ENCODE results near the gene ZNF474. TPM values are rescaled to one million over a fixed set of nuclear protein-coding genes. Genes with fewer than 3 reads are reported as not detected.

The ZNF474 gene
- total RNA-seq, 4 donors from 2014 or later = not detected

DNA sequence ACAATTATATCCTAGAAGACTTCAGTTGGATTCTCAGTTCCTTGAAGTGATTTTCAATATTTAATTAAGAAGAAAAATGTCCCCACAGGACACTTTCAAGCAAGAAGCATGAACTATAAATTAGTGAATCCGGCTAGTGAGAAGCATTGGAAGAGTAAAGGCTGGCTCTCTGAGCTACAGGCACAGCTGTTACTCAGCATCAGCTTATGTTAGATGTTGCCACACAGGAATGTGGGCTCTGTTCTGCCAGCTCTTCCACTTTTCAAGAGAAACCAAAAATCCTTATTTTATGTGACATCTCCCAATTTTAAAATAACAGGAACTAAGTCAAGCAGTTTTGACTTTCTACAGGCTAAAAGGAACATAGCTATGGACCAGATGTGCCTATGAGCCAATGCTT lies 14.9 kb downstream of the ZNF474 start:
- Histone ChIP-seq H3K4me1 (peaks cover 0 to 1% (median under 1%) of the 10 kb centered on the region in 4 donors), H3K27me3 (no peaks in the 10 kb centered on the region), H3K9me3 (no peaks in the 10 kb centered on the region), H3K36me3 (no peaks in the 10 kb centered on the region), H3K27ac (no peak overlapping the region), H3K4me3 (no peak overlapping the region)
- 59 to 83% methylated on average over 1 of the region's 1 CpG for WGBS, 2 donors (ENCODE audit: low coverage in 1 of 2)
- in situ Hi-C loops (cut with MboI; ENCODE audit: low pct_ligation_motif_present in 1 of 4, low pct_unique_long_range_greater_than_20kb in 1 of 4, low sequenced_read_pairs in 3 of 4) (no loop called here), intact Hi-C loops (cut with DNase I; ENCODE audit: low total_unique reads) (no loop called here)
- no peak for DNase-seq
- no peak for TF ChIP-seq EP300 (IDR thresholded peaks at IDR 0.05; ENCODE audit: low read depth)

DNA sequence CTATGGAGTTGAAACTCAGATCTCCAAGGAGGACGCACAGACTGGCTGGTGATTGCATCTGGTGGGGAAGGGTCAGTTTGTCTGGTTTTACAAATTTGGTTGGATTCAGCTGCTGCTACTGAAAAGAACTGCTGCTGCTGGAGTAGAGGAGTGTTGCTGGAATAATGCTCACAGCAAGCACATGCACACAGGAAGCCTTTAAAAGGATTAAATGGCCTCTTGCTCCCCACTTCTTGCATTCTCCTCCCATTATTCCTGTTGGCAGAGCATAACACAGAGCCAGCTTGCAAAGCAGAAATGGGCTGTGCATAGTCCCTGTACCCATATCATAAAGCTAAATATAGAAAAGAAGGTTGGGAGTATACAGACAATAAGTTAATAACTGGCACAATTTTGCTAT lies 16.6 kb downstream of the ZNF474 start:
- no peak for TF ChIP-seq POLR2A (IDR thresholded peaks at IDR 0.05)
- TF ChIP-seq, protein P1, sequence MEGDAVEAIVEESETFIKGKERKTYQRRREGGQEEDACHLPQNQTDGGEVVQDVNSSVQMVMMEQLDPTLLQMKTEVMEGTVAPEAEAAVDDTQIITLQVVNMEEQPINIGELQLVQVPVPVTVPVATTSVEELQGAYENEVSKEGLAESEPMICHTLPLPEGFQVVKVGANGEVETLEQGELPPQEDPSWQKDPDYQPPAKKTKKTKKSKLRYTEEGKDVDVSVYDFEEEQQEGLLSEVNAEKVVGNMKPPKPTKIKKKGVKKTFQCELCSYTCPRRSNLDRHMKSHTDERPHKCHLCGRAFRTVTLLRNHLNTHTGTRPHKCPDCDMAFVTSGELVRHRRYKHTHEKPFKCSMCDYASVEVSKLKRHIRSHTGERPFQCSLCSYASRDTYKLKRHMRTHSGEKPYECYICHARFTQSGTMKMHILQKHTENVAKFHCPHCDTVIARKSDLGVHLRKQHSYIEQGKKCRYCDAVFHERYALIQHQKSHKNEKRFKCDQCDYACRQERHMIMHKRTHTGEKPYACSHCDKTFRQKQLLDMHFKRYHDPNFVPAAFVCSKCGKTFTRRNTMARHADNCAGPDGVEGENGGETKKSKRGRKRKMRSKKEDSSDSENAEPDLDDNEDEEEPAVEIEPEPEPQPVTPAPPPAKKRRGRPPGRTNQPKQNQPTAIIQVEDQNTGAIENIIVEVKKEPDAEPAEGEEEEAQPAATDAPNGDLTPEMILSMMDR (IDR thresholded peaks at IDR 0.05) = no peak
- TF ChIP-seq POLR2AphosphoS5 (IDR thresholded peaks at IDR 0.05) = no peak
- TF ChIP-seq EP300 (IDR thresholded peaks at IDR 0.05; ENCODE audit: low read depth) = no peak
- no peaks in the 10 kb centered on the region for H3K9me3 ChIP-seq
- WGBS, 2 donors (ENCODE audit: low coverage in 1 of 2) = 84% methylated on average over 1 of the region's 1 CpG; no CpG with 5 or more reads in 1 of the 2 donors
- DNase-seq = no peak
- peaks cover 0 to 8% (median 3%) of the 10 kb centered on the region in 4 donors for H3K4me1 ChIP-seq
- intact Hi-C loops (cut with DNase I; ENCODE audit: low total_unique reads) (no loop called here), in situ Hi-C loops (cut with MboI; ENCODE audit: low pct_ligation_motif_present in 1 of 4, low pct_unique_long_range_greater_than_20kb in 1 of 4, low sequenced_read_pairs in 3 of 4) (no loop called here)
- H3K36me3 ChIP-seq = no peaks in the 10 kb centered on the region
- no peaks in the 10 kb centered on the region for H3K27me3 ChIP-seq
- H3K27ac ChIP-seq = no peak overlapping the region
- no peak overlapping the region for H3K4me3 ChIP-seq

DNA sequence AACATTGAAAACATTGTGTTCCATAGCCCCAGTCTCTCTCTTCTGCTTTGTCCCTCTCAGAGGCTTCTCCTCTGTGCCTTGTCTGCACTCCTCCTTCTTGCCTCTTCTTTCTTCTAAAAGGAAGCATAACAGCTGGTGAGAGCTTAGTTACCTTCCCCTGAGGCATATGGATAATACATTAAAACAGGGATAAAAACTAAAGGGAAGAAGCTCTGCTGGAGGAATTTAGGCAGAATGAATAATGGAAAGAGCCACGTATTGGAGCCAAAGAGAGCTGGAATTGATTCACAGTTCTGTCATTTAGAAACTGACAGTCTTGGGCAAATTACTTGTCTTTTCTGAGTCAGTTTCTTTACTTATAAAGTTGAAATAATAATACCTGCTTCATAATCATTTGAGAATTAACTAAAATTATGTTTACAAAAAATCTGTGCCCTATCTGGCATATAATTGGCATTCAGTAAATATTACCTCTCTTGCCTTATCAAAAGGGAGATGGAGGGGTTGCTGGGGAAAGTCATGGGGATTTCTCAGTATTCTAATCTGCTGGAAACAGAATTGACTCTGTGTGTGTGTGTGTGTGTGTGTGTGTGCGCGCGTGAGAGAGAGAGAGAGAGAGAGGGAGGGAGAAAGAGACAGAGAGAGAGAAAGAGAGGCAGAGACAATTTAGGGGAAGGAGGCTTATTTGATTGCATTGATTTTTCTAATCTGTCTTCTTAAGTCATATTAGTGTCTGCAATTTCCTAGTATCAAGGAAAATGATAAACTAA lies 20.2 kb downstream of the ZNF474 start:
- TF ChIP-seq, protein P1 (IDR thresholded peaks at IDR 0.05) = no peak
- TF ChIP-seq EP300 (IDR thresholded peaks at IDR 0.05; ENCODE audit: low read depth) (no peak), POLR2A (IDR thresholded peaks at IDR 0.05) (no peak), POLR2AphosphoS5 (IDR thresholded peaks at IDR 0.05) (no peak)
- DNase-seq = no peak
- Histone ChIP-seq H3K4me3 (no peak overlapping the region), H3K27ac (peak overlapping the region in 3 of 4 donors; percentile 26 to 54 (median 34)), H3K4me1 (peaks cover 0 to 22% (median 3%) of the 10 kb centered on the region in 4 donors), H3K36me3 (no peaks in the 10 kb centered on the region), H3K27me3 (no peaks in the 10 kb centered on the region), H3K9me3 (no peaks in the 10 kb centered on the region)
- in situ Hi-C loops (cut with MboI; ENCODE audit: low pct_ligation_motif_present in 1 of 4, low pct_unique_long_range_greater_than_20kb in 1 of 4, low sequenced_read_pairs in 3 of 4) = loop anchor here in 1 of 4 donors (25.0 kb wide), 1 partner anchor 187 kb away; the partner anchor contains the start of gene SRFBP1
- WGBS, 2 donors (ENCODE audit: low coverage in 1 of 2) = 52 to 66% methylated on average over 4 of the region's 4 CpGs
- intact Hi-C loops (cut with DNase I; ENCODE audit: low total_unique reads) = no loop called here

DNA sequence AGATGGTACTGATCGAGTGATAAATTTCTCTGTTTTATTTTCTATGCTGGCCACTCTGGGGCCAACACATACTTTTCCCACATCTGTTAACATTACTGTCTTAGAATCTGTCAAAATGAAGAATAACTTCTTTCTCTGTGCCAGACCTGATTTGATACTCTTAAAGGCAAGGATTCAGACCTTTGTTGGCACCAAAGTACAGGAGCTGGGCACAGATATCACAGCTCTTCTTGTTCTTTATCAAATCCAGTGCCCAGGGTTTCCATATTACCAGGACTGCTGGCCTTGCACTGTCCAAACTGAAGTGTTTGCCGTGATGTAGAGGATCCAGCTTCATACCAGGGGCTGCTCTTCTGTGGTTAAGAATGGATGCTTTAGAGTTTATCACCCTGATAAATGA lies 20.9 kb downstream of the ZNF474 start:
- no peaks in the 10 kb centered on the region for H3K27me3 ChIP-seq
- 48 to 56% methylated on average over 2 of the region's 2 CpGs for WGBS, 2 donors (ENCODE audit: low coverage in 1 of 2)
- no peak overlapping the region for H3K4me3 ChIP-seq
- H3K36me3 ChIP-seq = no peaks in the 10 kb centered on the region
- DNase-seq = no peak
- H3K9me3 ChIP-seq = no peaks in the 10 kb centered on the region
- peaks cover 0 to 22% (median 3%) of the 10 kb centered on the region in 4 donors for H3K4me1 ChIP-seq
- peak overlapping the region in 3 of 4 donors; percentile 26 to 54 (median 34) for H3K27ac ChIP-seq
- in situ Hi-C loops (cut with MboI; ENCODE audit: low pct_ligation_motif_present in 1 of 4, low pct_unique_long_range_greater_than_20kb in 1 of 4, low sequenced_read_pairs in 3 of 4) (loop anchor here in 1 of 4 donors (25.0 kb wide), 1 partner anchor 188 kb away; the partner anchor contains the start of gene SRFBP1), intact Hi-C loops (cut with DNase I; ENCODE audit: low total_unique reads) (no loop called here)
- no peak for TF ChIP-seq POLR2AphosphoS5 (IDR thresholded peaks at IDR 0.05)
- TF ChIP-seq POLR2A (IDR thresholded peaks at IDR 0.05) = no peak

DNA sequence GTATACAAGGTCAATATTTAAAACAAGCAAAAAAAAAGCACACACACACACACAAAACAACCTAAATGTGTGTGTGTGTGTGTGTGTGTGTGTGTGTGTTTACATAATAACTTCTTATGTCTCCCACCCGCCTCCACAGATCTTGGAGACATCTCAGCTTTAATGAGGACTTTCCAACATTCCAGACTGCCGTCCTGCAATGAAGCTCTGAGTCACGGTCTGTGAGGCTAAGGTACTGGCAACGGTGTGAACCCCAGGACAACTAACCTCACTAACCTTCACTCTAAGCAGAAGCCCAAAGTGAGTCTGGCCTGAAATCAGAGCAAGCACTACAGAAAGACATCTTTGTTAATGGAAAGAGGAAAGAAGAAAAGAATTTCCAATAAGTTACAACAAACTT lies 22.3 kb downstream of the ZNF474 start:
- no peak for DNase-seq
- peak overlapping the region; percentile 31 to 54 (median 46) for H3K27ac ChIP-seq
- no peak overlapping the region for H3K4me3 ChIP-seq
- peaks cover 0 to 22% (median 3%) of the 10 kb centered on the region in 4 donors for H3K4me1 ChIP-seq
- in situ Hi-C loops (cut with MboI; ENCODE audit: low pct_ligation_motif_present in 1 of 4, low pct_unique_long_range_greater_than_20kb in 1 of 4, low sequenced_read_pairs in 3 of 4) = loop anchor here in 1 of 4 donors (25.0 kb wide), 1 partner anchor 189 kb away; the partner anchor contains the start of gene SRFBP1
- no peak for TF ChIP-seq EP300 (IDR thresholded peaks at IDR 0.05; ENCODE audit: low read depth)
- no peak for TF ChIP-seq POLR2A (IDR thresholded peaks at IDR 0.05)
- TF ChIP-seq, protein P1 (IDR thresholded peaks at IDR 0.05) = no peak
- no peak for TF ChIP-seq POLR2AphosphoS5 (IDR thresholded peaks at IDR 0.05)
- WGBS, 2 donors (ENCODE audit: low coverage in 1 of 2) = 89% methylated on average over 4 of the region's 4 CpGs; no CpG with 5 or more reads in 1 of the 2 donors
- no peaks in the 10 kb centered on the region for H3K36me3 ChIP-seq
- H3K27me3 ChIP-seq = no peaks in the 10 kb centered on the region
- no peaks in the 10 kb centered on the region for H3K9me3 ChIP-seq
- intact Hi-C loops (cut with DNase I; ENCODE audit: low total_unique reads) = no loop called here

All from transverse colon (tissue), 4 donors.